HFFc6 (cell line): Measurements from ENCODE around the gene SNAPC3. TPM values are rescaled to one million over a fixed set of nuclear protein-coding genes. Genes with fewer than 3 reads are reported as not detected.

Experiments used
- DNase-seq: peaks from one replicate; pipeline ENCODE4 v3.0.0-alpha.2; 2018
- H3K27ac Mint-ChIP-seq: 2 replicates; pipeline ENCODE4 v1.8.0; 2020; ENCODE audit warnings: mild to moderate bottlenecking, mixed read lengths
- H3K27me3 Mint-ChIP-seq: 2 replicates; pipeline ENCODE4 v1.8.0; 2021; ENCODE audit warnings: mild to moderate bottlenecking, moderate library complexity, mixed read lengths; ENCODE audit not compliant: insufficient read depth
- H3K36me3 Mint-ChIP-seq: 2 replicates; pipeline ENCODE4 v1.8.0; 2021; ENCODE audit warnings: low read depth, mixed read lengths
- H3K4me1 Mint-ChIP-seq: 2 replicates; pipeline ENCODE4 v1.8.0; 2020; ENCODE audit warnings: low read depth, mixed read lengths
- H3K4me3 Mint-ChIP-seq: 2 replicates; pipeline ENCODE4 v1.8.0; 2020; ENCODE audit warnings: mild to moderate bottlenecking, moderate library complexity, mixed read lengths
- H3K9me3 Mint-ChIP-seq: 2 replicates; pipeline ENCODE4 v1.8.0; 2020; ENCODE audit warnings: mild to moderate bottlenecking, mixed read lengths
- CTCF ChIP-seq: fragments of 200-600 bp; sonication (generic); IDR thresholded peaks from 2 replicates; pipeline ENCODE4 v1.5.0; 2021; ENCODE audit warnings: antibody characterized with exemption, mild to moderate bottlenecking
- total RNA-seq, 6 experiments: library from RNA; stranded (reverse); fragmentation: NEBNext Ultra II Directional; extraction: Animal tissue kit (Norgen Biotek cat#: 25700); gene quantifications; 2 replicates in 1 of 6; 3 replicates in 5 of 6; pipeline ENCODE4 v1.2.3, GENCODE V29; 2021

Gene SNAPC3
- total RNA-seq, 6 experiments from 2014 or later: 35.9 to 41.5 (median 40.8) TPM

GRCh38 chr9:15461056-15461455 lies 38.4 kb downstream of the SNAPC3 start:
- H3K9me3 Mint-ChIP-seq: no peaks in the 10 kb centered on the region
- H3K27me3 Mint-ChIP-seq: no peaks in the 10 kb centered on the region; the same call in 1 of the 2 replicates
- no peak overlapping the region for H3K27ac Mint-ChIP-seq
- H3K4me3 Mint-ChIP-seq: no peak overlapping the region
- no peaks in the 10 kb centered on the region for H3K4me1 Mint-ChIP-seq
- no peak for TF ChIP-seq CTCF
- peaks cover 12% of the 10 kb centered on the region for H3K36me3 Mint-ChIP-seq
- DNase-seq: no peak

- Mint-ChIP-seq H3K4me3 (no peak overlapping the region), H3K27me3 (no peaks in the 10 kb centered on the region; the same call in 1 of the 2 replicates), H3K9me3 (no peaks in the 10 kb centered on the region), H3K4me1 (no peaks in the 10 kb centered on the region), H3K36me3 (peaks cover 13% of the 10 kb centered on the region), H3K27ac (no peak overlapping the region)
- TF ChIP-seq CTCF: no peak
- DNase-seq: no peak
Observed at GRCh38 chr9:15461601-15462000, 38.9 kb downstream of the SNAPC3 start.

GRCh38 chr9:15468145-15468544 lies 45.5 kb downstream of the SNAPC3 start:
- no peaks in the 10 kb centered on the region for H3K9me3 Mint-ChIP-seq
- TF ChIP-seq CTCF: no peak
- no peak overlapping the region for H3K27ac Mint-ChIP-seq
- peaks cover 26% of the 10 kb centered on the region for H3K4me1 Mint-ChIP-seq
- H3K4me3 Mint-ChIP-seq: no peak overlapping the region
- no peak for DNase-seq
- H3K27me3 Mint-ChIP-seq: no peaks in the 10 kb centered on the region; the same call in 1 of the 2 replicates
- peaks cover 21% of the 10 kb centered on the region for H3K36me3 Mint-ChIP-seq

- DNase-seq: no peak
- no peak overlapping the region for H3K27ac Mint-ChIP-seq
- H3K9me3 Mint-ChIP-seq: no peaks in the 10 kb centered on the region
Observed at GRCh38 chr9:15469406-15469805, 46.7 kb downstream of the SNAPC3 start.

GRCh38 chr9:15469862-15470261 lies 47.2 kb downstream of the SNAPC3 start:
- no peak for DNase-seq
- no peaks in the 10 kb centered on the region for H3K27me3 Mint-ChIP-seq
- no peak for TF ChIP-seq CTCF
- H3K27ac Mint-ChIP-seq: no peak overlapping the region
- H3K9me3 Mint-ChIP-seq: no peaks in the 10 kb centered on the region
- H3K4me3 Mint-ChIP-seq: no peak overlapping the region
- H3K4me1 Mint-ChIP-seq: peaks cover 26% of the 10 kb centered on the region
- peaks cover 25% of the 10 kb centered on the region for H3K36me3 Mint-ChIP-seq

More at GRCh38 chr9:15469406-15469805, 46.7 kb downstream of the SNAPC3 start:
- H3K36me3 Mint-ChIP-seq: peaks cover 25% of the 10 kb centered on the region
- H3K27me3 Mint-ChIP-seq: no peaks in the 10 kb centered on the region; the same call in 1 of the 2 replicates
- peak; percentile 19; the same call in 1 of the 2 replicates for TF ChIP-seq CTCF
- no peak overlapping the region for H3K4me3 Mint-ChIP-seq
- peaks cover 26% of the 10 kb centered on the region for H3K4me1 Mint-ChIP-seq
